ENCODE results near the gene FOXN1. TPM values are rescaled to one million over a fixed set of nuclear protein-coding genes. Genes with fewer than 3 reads are reported as not detected.

Gene FOXN1
- total and polyA plus RNA-seq, 2 of the 13 experiments (the other 11 are each of a cell fraction or from before 2014, with no cell fraction given), result 0.01 TPM; not detected in 1

GRCh38 chr17:28533091-28533807, 27.1 kb downstream of the FOXN1 start:
- no peak overlapping the region for H3K4me2 ChIP-seq (ENCODE audit: low read depth, low read length)
- DNase-seq (ENCODE audit: low spot score), result no peak
- BruUV-seq (replicated peaks), result no TSS peak
- no peak overlapping the region for H3K9ac ChIP-seq (ENCODE audit: insufficient read depth, low read depth, low read length)
- H3K9me3 ChIP-seq (ENCODE audit: low read length), result no peaks in the 10 kb centered on the region
- FAIRE-seq, result no peak
- intact Hi-C loops (cut with micrococcal nuclease; ENCODE audit: unreplicated experiment) (no loop called here), in situ Hi-C loops (cut with HindIII; ENCODE audit: extremely low pct_ligation_motif_present, low pct_unique_long_range_greater_than_20kb) (loop anchor here (5.0 kb wide), 1 partner anchor 36 kb away; no protein-coding TSS in a partner anchor)
- no peaks in the 10 kb centered on the region for H3K36me3 ChIP-seq (replicated peaks in 1 of 2; ENCODE audit: control insufficient read depth in 1 of 2, insufficient read depth in 2 of 2, low read length in 2 of 2)
- no peaks in the 10 kb centered on the region for H3K79me2 ChIP-seq (ENCODE audit: insufficient read depth, low read length)
- no peak overlapping the region for H3K27ac ChIP-seq (ENCODE audit: extremely low read length, insufficient read depth, low read length)
- POLR2A ChIA-PET, result no interaction called here
- 35% methylated on average over 9 of the region's 16 CpGs for WGBS (ENCODE audit: low lambda C conversion rate)
- no peak overlapping the region for H2AFZ ChIP-seq (ENCODE audit: low read length)
- H3K4me1 ChIP-seq (ENCODE audit: insufficient read depth, low read length), result peaks cover 6% of the 10 kb centered on the region
- CTCF ChIA-PET (ENCODE audit: low intra/inter-chr PET ratio, low total read pairs), result no interaction called here
- H3K27me3 ChIP-seq (ENCODE audit: control insufficient read depth in 1 of 2, insufficient read depth in 2 of 2, low read length in 2 of 2), result peaks cover 10 to 43% of the 10 kb centered on the region in 2 experiments; a peak in 4 of 5 replicates
- H4K20me1 ChIP-seq (ENCODE audit: insufficient read depth, low read length), result no peaks in the 10 kb centered on the region
- H3K4me3 ChIP-seq (replicated peaks in 1 of 3; ENCODE audit: insufficient read depth in 1 of 3, low read depth in 2 of 3, low read length in 3 of 3), result no peak overlapping the region
- no peak for TF ChIP-seq SIX1 (CRISPR knock-in tag; IDR thresholded peaks at IDR 0.05; ENCODE audit: borderline replicate concordance)
- TF ChIP-seq HES4 (CRISPR knock-in tag; IDR thresholded peaks at IDR 0.05; ENCODE audit: borderline replicate concordance), result no peak
- no peak for TF ChIP-seq THYN1 (CRISPR knock-in tag; IDR thresholded peaks at IDR 0.05; ENCODE audit: borderline replicate concordance, low read depth)
- TF ChIP-seq THRA (CRISPR knock-in tag; IDR thresholded peaks at IDR 0.05; ENCODE audit: borderline replicate concordance), result no peak
- no peak for TF ChIP-seq ZNF44 (CRISPR knock-in tag; IDR thresholded peaks at IDR 0.05)
- ATAC-seq, result no peak

Measured in HepG2 (cell line).